GM19328 (cell line): ENCODE data around the gene C20orf204.

Experiments used
- ATAC-seq: cut with Tn5 transposase; IDR thresholded peaks from one replicate; pipeline ENCODE4 v1.9.1; 2021; ENCODE audit warnings: mild to moderate bottlenecking, moderate library complexity; ENCODE audit not compliant: unreplicated experiment

C20orf204 gene

GRCh38 chr20:64025826-64026412 lies 10.1 kb upstream of the C20orf204 start:
- no peak for ATAC-seq

GRCh38 chr20:64027981-64028685 lies 7.8 kb upstream of the C20orf204 start:
- ATAC-seq, result no peak

- ATAC-seq, result no peak
Measured at GRCh38 chr20:64029293-64030117, 6.5 kb upstream of the C20orf204 start.

GRCh38 chr20:64030371-64031134 lies 5.4 kb upstream of the C20orf204 start:
- no peak for ATAC-seq

- ATAC-seq, result no peak
Measured at GRCh38 chr20:64031822-64032314, 4.1 kb upstream of the C20orf204 start.

GRCh38 chr20:64032706-64033624 lies 3.0 kb upstream of the C20orf204 start:
- ATAC-seq, result no peak

- ATAC-seq, result no peak
Measured at GRCh38 chr20:64033981-64034493, 1.9 kb upstream of the C20orf204 start.

GRCh38 chr20:64035066-64035932 lies 683 bp upstream of the C20orf204 start:
- no peak for ATAC-seq

GRCh38 chr20:64036346-64037198 lies 590 bp downstream of the C20orf204 start:
- no peak for ATAC-seq

- no peak for ATAC-seq
Measured at GRCh38 chr20:64037199-64037497, 1.2 kb downstream of the C20orf204 start.

GRCh38 chr20:64037498-64038213 lies 1.7 kb downstream of the C20orf204 start:
- ATAC-seq, result no peak

- ATAC-seq, result no peak
Measured at GRCh38 chr20:64038224-64038564, 2.2 kb downstream of the C20orf204 start.

- no peak for ATAC-seq
Measured at GRCh38 chr20:64038565-64039292, 2.7 kb downstream of the C20orf204 start.

GRCh38 chr20:64039293-64040160 lies 3.5 kb downstream of the C20orf204 start:
- ATAC-seq, result no peak

GRCh38 chr20:64040231-64041039 lies 4.5 kb downstream of the C20orf204 start:
- no peak for ATAC-seq
